ENCODE data around the gene FAM234A.

- no peak for TF ChIP-seq CTCF (conservative IDR thresholded peaks at IDR 0.05)
- TF ChIP-seq ZFX (IDR thresholded peaks at IDR 0.05) = no peak
Observed at GRCh38 chr16:191831-192230, 42.8 kb upstream of the FAM234A start.
